Measurements from ENCODE around the gene RAB12. TPM values are rescaled to one million over a fixed set of nuclear protein-coding genes. Genes with fewer than 3 reads are reported as not detected.

The RAB12 gene
- total RNA-seq, 1 experiment from 2014 or later = 32.7 TPM

DNA sequence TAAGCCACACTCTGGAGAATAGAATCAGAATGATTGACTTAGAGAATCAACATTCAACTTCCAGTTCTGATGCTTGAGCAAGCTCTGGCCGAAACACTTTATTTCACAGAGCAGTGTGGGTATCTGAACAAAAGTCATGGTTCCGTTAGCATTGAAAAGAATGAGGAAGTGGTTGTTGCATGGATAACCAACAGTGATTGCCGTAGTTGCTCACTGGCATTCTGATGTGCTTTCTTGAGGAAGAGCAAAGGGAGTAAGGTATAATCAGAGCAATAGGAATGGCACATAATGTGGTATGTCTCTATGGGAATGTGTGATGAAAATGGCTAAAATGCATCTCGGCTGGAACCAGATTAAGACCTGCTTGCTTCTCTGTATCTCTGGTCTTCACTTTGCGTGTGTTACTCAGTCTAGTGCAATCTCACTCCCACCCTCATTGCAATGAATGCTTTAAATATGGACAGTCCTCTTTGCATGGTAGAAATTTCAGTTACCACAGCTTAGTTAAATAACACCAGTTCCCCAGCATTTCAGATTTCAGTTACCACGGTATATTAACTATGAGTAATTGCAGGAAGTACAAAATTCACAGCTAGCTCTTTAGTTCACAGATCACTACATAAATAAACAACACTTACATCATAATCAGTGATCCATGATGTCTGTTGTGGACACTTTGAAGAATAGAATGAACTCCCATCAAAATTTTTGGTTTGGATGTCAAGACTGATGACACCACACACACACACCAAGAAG lies 7.8 kb upstream of the RAB12 start:
- Histone ChIP-seq H4K20me1 (ENCODE audit: insufficient read depth) (no peaks in the 10 kb centered on the region), H3K4me2 (ENCODE audit: low read length) (no peak overlapping the region), H3K9me3 (ENCODE audit: control insufficient read depth in 1 of 2, insufficient read depth in 1 of 2, low read depth in 1 of 2, low read length in 2 of 2) (no peaks in the 10 kb centered on the region), H3K4me3 (replicated peaks in 1 of 2; ENCODE audit: low read depth in 1 of 2, low read length in 2 of 2) (no peak overlapping the region), H3K27ac (ENCODE audit: low read depth, low read length) (no peak overlapping the region), H3K79me2 (ENCODE audit: insufficient read depth, low read length) (no peaks in the 10 kb centered on the region), H3K9me2 (ENCODE audit: insufficient read depth) (no peaks in the 10 kb centered on the region), H3K4me1 (ENCODE audit: control insufficient read depth in 1 of 2, insufficient read depth in 2 of 2, low read length in 2 of 2) (no peaks in the 10 kb centered on the region), H3K36me3 (ENCODE audit: control insufficient read depth in 1 of 2, insufficient read depth in 2 of 2, low read length in 2 of 2) (no peaks in the 10 kb centered on the region), H3K27me3 (ENCODE audit: insufficient read depth, low read length) (no peaks in the 10 kb centered on the region; the same call in 1 of the 2 replicates), H2AFZ (ENCODE audit: low read depth, low read length, poor library complexity, severe bottlenecking) (no peak overlapping the region), H3K9ac (ENCODE audit: low read length) (no peak overlapping the region)
- ChIA-PET RAD21 (ENCODE audit: low non-redundant PET in 1 of 2, low total read pairs in 2 of 2, uncharacterized antibody in 2 of 2, unreplicated experiment in 2 of 2) (no interaction called here), CTCF (no interaction called here), POLR2A (no interaction called here)
- TF ChIP-seq EZH2phosphoT487 (IDR thresholded peaks at IDR 0.05; ENCODE audit: borderline replicate concordance) = no peak
- TF ChIP-seq, protein P1, sequence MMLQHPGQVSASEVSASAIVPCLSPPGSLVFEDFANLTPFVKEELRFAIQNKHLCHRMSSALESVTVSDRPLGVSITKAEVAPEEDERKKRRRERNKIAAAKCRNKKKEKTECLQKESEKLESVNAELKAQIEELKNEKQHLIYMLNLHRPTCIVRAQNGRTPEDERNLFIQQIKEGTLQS (IDR thresholded peaks at IDR 0.05) = no peak
- TF ChIP-seq, protein P2, sequence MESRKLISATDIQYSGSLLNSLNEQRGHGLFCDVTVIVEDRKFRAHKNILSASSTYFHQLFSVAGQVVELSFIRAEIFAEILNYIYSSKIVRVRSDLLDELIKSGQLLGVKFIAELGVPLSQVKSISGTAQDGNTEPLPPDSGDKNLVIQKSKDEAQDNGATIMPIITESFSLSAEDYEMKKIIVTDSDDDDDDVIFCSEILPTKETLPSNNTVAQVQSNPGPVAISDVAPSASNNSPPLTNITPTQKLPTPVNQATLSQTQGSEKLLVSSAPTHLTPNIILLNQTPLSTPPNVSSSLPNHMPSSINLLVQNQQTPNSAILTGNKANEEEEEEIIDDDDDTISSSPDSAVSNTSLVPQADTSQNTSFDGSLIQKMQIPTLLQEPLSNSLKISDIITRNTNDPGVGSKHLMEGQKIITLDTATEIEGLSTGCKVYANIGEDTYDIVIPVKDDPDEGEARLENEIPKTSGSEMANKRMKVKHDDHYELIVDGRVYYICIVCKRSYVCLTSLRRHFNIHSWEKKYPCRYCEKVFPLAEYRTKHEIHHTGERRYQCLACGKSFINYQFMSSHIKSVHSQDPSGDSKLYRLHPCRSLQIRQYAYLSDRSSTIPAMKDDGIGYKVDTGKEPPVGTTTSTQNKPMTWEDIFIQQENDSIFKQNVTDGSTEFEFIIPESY (IDR thresholded peaks at IDR 0.05; ENCODE audit: extremely low read depth, insufficient replicate concordance, low read length) = no peak
- ATAC-seq (no peak), DNase-seq (ENCODE audit: low read depth, low spot score) (no peak)
- BruUV-seq (replicated peaks) = no TSS peak
- intact Hi-C loops (cut with micrococcal nuclease) = no loop called here

DNA sequence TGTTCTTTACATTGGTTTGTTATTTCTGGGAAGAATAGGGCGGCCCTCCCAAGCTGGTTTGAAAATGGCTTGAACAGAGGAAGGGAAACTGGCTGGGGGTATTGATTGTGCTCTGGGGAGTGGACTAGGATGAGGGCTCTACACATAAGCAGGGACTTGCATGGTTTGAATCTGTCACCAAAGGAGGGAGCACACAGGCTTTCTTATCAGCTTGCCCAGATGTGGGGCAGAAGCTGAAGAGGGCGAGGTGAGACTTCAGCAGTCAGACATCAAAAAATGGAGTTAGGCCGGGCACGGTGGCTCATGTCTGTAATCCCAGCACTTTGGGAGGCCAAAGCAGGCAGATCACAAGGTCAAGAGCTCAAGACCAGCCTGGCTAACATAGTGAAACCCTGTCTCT lies 7.2 kb upstream of the RAB12 start:
- H3K4me3 ChIP-seq (replicated peaks in 1 of 2; ENCODE audit: low read depth in 1 of 2, low read length in 2 of 2) = no peak overlapping the region
- no peak for DNase-seq (ENCODE audit: low read depth, low spot score)
- H3K9me2 ChIP-seq (ENCODE audit: insufficient read depth) = no peaks in the 10 kb centered on the region
- no peaks in the 10 kb centered on the region; the same call in 1 of the 2 replicates for H3K27me3 ChIP-seq (ENCODE audit: insufficient read depth, low read length)
- ATAC-seq = no peak
- H3K36me3 ChIP-seq (ENCODE audit: control insufficient read depth in 1 of 2, insufficient read depth in 2 of 2, low read length in 2 of 2) = no peaks in the 10 kb centered on the region
- no peaks in the 10 kb centered on the region for H4K20me1 ChIP-seq (ENCODE audit: insufficient read depth)
- CTCF ChIA-PET = no interaction called here
- H3K4me2 ChIP-seq (ENCODE audit: low read length) = no peak overlapping the region
- intact Hi-C loops (cut with micrococcal nuclease) = no loop called here
- H3K9me3 ChIP-seq (ENCODE audit: control insufficient read depth in 1 of 2, insufficient read depth in 1 of 2, low read depth in 1 of 2, low read length in 2 of 2) = no peaks in the 10 kb centered on the region
- H3K9ac ChIP-seq (ENCODE audit: low read length) = no peak overlapping the region
- POLR2A ChIA-PET = no interaction called here
- no peak overlapping the region for H3K27ac ChIP-seq (ENCODE audit: low read depth, low read length)
- H2AFZ ChIP-seq (ENCODE audit: low read depth, low read length, poor library complexity, severe bottlenecking) = no peak overlapping the region
- H3K4me1 ChIP-seq (ENCODE audit: control insufficient read depth in 1 of 2, insufficient read depth in 2 of 2, low read length in 2 of 2) = no peaks in the 10 kb centered on the region
- no TSS peak for BruUV-seq (replicated peaks)
- H3K79me2 ChIP-seq (ENCODE audit: insufficient read depth, low read length) = no peaks in the 10 kb centered on the region
- RAD21 ChIA-PET (ENCODE audit: low non-redundant PET in 1 of 2, low total read pairs in 2 of 2, uncharacterized antibody in 2 of 2, unreplicated experiment in 2 of 2) = no interaction called here
- TF ChIP-seq FOSL1 (IDR thresholded peaks at IDR 0.05; ENCODE audit: low read depth) (no peak), EZH2 (IDR thresholded peaks at IDR 0.05) (no peak), SIN3A (IDR thresholded peaks at IDR 0.05; ENCODE audit: low read depth) (no peak), ZNF274 (IDR thresholded peaks at IDR 0.05; ENCODE audit: low read depth, low read length) (no peak), SRF (IDR thresholded peaks at IDR 0.05; ENCODE audit: low read depth) (no peak), YY1 (IDR thresholded peaks at IDR 0.05; ENCODE audit: extremely low read depth, insufficient replicate concordance, low read depth, low read length) (no peak), CEBPB (IDR thresholded peaks at IDR 0.05; ENCODE audit: low read depth) (no peak), ELF1 (IDR thresholded peaks at IDR 0.05; ENCODE audit: borderline replicate concordance, low read depth) (no peak)
- TF ChIP-seq, protein P2 (IDR thresholded peaks at IDR 0.05; ENCODE audit: extremely low read depth, insufficient replicate concordance, low read length) = no peak
